GM12873 (cell line): ENCODE measurements around the gene EPHA6.
A peak's percentile ranks its signal among the peaks of the same experiment; 100 is the strongest.

ENCODE experiments used
- CTCF ChIP-seq: IDR thresholded peaks from 2 replicates; pipeline ENCODE4 v1.5.1; 2012; ENCODE audit warnings: low read depth, mild to moderate bottlenecking, moderate library complexity, low read length, control low read depth; ENCODE audit not compliant: insufficient read depth; ENCODE audit errors: missing control alignments

EPHA6 gene

GRCh38 chr3:96860882-96861281 is 46.5 kb downstream of the EPHA6 start:
- no peak for TF ChIP-seq CTCF

GRCh38 chr3:96863129-96863740 is 48.8 kb downstream of the EPHA6 start:
- TF ChIP-seq CTCF = peak; percentile 64

DNA sequence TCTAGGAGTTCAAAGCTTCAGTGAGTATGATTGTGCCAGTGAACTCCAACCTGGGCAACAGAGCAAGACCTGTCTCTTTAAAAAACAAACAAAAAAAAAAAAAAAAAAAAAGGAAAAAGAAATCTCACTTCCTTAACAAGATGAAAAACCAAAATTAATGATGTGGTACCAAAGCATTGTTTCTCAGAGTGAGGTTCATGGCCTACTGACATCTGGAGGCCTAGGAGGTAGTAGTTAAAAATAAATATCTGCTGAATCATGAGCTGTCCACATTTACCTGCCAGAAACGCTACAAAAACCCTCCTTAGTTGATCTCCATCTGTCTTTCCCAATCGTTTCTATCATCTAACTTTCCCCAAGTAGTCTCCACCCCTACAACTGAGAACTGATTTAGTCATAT is 51.2 kb downstream of the EPHA6 start:
- no peak for TF ChIP-seq CTCF

- TF ChIP-seq CTCF = no peak
Measured at GRCh38 chr3:96869316-96869715, 54.9 kb downstream of the EPHA6 start.

DNA sequence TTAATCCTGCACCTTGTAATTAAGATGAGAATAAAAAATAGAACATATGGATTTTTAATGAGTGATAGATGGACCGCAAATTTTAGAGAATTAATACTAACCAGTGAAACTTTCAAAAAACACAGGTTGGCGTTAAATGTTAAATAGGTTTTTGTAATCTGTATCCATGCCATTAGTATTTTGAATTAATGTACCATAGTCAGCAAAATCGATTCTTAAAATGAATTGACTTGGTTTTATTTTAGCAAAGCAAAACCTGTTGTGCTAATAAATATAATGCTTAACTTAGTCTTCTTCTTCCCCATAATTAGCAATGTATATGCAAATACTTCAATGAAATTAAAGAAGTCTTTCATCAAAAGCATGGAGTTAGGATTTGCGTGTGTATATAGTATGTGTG is 63.1 kb downstream of the EPHA6 start:
- TF ChIP-seq CTCF = no peak

DNA sequence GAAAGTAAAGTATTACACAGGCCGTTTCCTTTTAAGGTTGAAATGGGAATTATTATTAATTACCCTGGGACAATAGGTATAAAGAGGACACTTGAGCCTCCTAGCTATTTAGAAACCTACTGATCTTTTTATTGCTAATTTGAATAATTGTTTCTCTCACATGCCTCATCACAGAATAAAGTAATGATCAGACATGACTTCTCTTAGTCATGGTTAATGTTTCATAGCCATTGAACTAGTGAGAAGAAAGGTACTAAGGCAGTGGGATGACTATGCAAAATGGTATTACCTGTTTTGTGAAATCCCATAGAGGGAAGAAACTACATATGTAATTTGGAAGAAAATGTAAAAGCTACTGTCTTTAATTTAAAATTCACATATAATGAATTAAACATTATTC is 85.6 kb downstream of the EPHA6 start:
- no peak for TF ChIP-seq CTCF

- TF ChIP-seq CTCF = no peak
Measured at GRCh38 chr3:96900566-96900965, 86.2 kb downstream of the EPHA6 start.
